ENCODE measurements around the gene DENND5B.
"Not testable (repeated sequence)": the region's sequence is repeated elsewhere in the genome, so short reads cannot be mapped to it uniquely, and the experiment has no call there.

Gene DENND5B

GRCh38 chr12:31494455-31494854 is 96.5 kb downstream of the DENND5B start:
- Mint-ChIP-seq H3K27ac (peak overlapping the region; percentile 76), H3K4me3 (no peak overlapping the region), H3K9me3 (no peaks in the 10 kb centered on the region), H3K36me3 (peaks cover 33% of the 10 kb centered on the region), H3K27me3 (no peaks in the 10 kb centered on the region), H3K4me1 (peaks cover 22% of the 10 kb centered on the region)
- DNase-seq (ENCODE audit: low spot score in 2 of 2) (no peak), ATAC-seq (ENCODE audit: low read depth) (no peak)

- Mint-ChIP-seq H3K9me3 (no peaks in the 10 kb centered on the region), H3K4me3 (no peak overlapping the region), H3K36me3 (peaks cover 37% of the 10 kb centered on the region), H3K4me1 (peaks cover 16% of the 10 kb centered on the region), H3K27me3 (no peaks in the 10 kb centered on the region), H3K27ac (peak overlapping the region; percentile 70)
- ATAC-seq (ENCODE audit: low read depth) (no peak), DNase-seq (ENCODE audit: low spot score in 2 of 2) (no peak)
Observed at GRCh38 chr12:31492599-31493196, 98.2 kb downstream of the DENND5B start.

GRCh38 chr12:31491841-31492598 is 98.9 kb downstream of the DENND5B start:
- Mint-ChIP-seq H3K9me3 (no peaks in the 10 kb centered on the region), H3K4me3 (no peak overlapping the region), H3K36me3 (peaks cover 37% of the 10 kb centered on the region), H3K27ac (peak overlapping the region; percentile 55), H3K4me1 (peaks cover 16% of the 10 kb centered on the region), H3K27me3 (no peaks in the 10 kb centered on the region)
- DNase-seq (ENCODE audit: low spot score in 2 of 2) (no peak), ATAC-seq (ENCODE audit: low read depth) (no peak)

- Mint-ChIP-seq H3K9me3 (no peaks in the 10 kb centered on the region), H3K27me3 (no peaks in the 10 kb centered on the region), H3K36me3 (peaks cover 39% of the 10 kb centered on the region), H3K27ac (no peak overlapping the region), H3K4me3 (no peak overlapping the region), H3K4me1 (peaks cover 19% of the 10 kb centered on the region)
- no peak for ATAC-seq (ENCODE audit: low read depth)
- no peak for DNase-seq (ENCODE audit: low spot score in 2 of 2)
Observed at GRCh38 chr12:31491241-31491794, 99.6 kb downstream of the DENND5B start.

GRCh38 chr12:31488737-31489338 is 102.1 kb downstream of the DENND5B start:
- no peak for DNase-seq (ENCODE audit: low spot score in 2 of 2)
- Mint-ChIP-seq H3K9me3 (no peaks in the 10 kb centered on the region), H3K27ac (no peak overlapping the region), H3K27me3 (no peaks in the 10 kb centered on the region), H3K4me3 (no peak overlapping the region), H3K4me1 (peaks cover 12% of the 10 kb centered on the region), H3K36me3 (peaks cover 30% of the 10 kb centered on the region)
- no peak for ATAC-seq (ENCODE audit: low read depth)

GRCh38 chr12:31485571-31485970 is 105.4 kb downstream of the DENND5B start:
- no peak overlapping the region for H3K4me3 Mint-ChIP-seq
- no peak for ATAC-seq (ENCODE audit: low read depth)
- DNase-seq (ENCODE audit: low spot score in 2 of 2), result no peak
- no peaks in the 10 kb centered on the region for H3K27me3 Mint-ChIP-seq
- H3K27ac Mint-ChIP-seq, result no peak overlapping the region
- peaks cover 2% of the 10 kb centered on the region for H3K9me3 Mint-ChIP-seq
- H3K36me3 Mint-ChIP-seq, result peaks cover 33% of the 10 kb centered on the region
- H3K4me1 Mint-ChIP-seq, result peaks cover 29% of the 10 kb centered on the region

- ATAC-seq (ENCODE audit: low read depth) (no peak), DNase-seq (ENCODE audit: low spot score in 2 of 2) (no peak)
- peaks cover 38% of the 10 kb centered on the region for H3K4me1 Mint-ChIP-seq
- H3K27me3 Mint-ChIP-seq, result no peaks in the 10 kb centered on the region
- no peak overlapping the region for H3K4me3 Mint-ChIP-seq
- H3K27ac Mint-ChIP-seq, result peak overlapping the region; percentile 45
- peaks cover 33% of the 10 kb centered on the region for H3K36me3 Mint-ChIP-seq
- H3K9me3 Mint-ChIP-seq, result peaks cover 2% of the 10 kb centered on the region
Observed at GRCh38 chr12:31482816-31483215, 108.1 kb downstream of the DENND5B start.

- H3K9me3 Mint-ChIP-seq, result peaks cover 2% of the 10 kb centered on the region
- peaks cover 37% of the 10 kb centered on the region for H3K4me1 Mint-ChIP-seq
- H3K4me3 Mint-ChIP-seq, result no peak overlapping the region
- ATAC-seq (ENCODE audit: low read depth) (no peak), DNase-seq (ENCODE audit: low spot score in 2 of 2) (no peak)
- peak overlapping the region; percentile 72 for H3K27ac Mint-ChIP-seq
- H3K36me3 Mint-ChIP-seq, result peaks cover 36% of the 10 kb centered on the region
- H3K27me3 Mint-ChIP-seq, result no peaks in the 10 kb centered on the region
Observed at GRCh38 chr12:31481415-31481814, 109.5 kb downstream of the DENND5B start.

- Mint-ChIP-seq H3K27me3 (no peaks in the 10 kb centered on the region), H3K4me3 (no peak overlapping the region), H3K9me3 (peaks cover 3% of the 10 kb centered on the region), H3K27ac (peak overlapping the region; percentile 79), H3K4me1 (peaks cover 38% of the 10 kb centered on the region), H3K36me3 (peaks cover 39% of the 10 kb centered on the region)
- DNase-seq (ENCODE audit: low spot score in 2 of 2) (no peak), ATAC-seq (ENCODE audit: low read depth) (peak; percentile 62)
Observed at GRCh38 chr12:31479516-31480210, 111.3 kb downstream of the DENND5B start.

GRCh38 chr12:31478898-31479297 is 112.0 kb downstream of the DENND5B start:
- Mint-ChIP-seq H3K9me3 (peaks cover 3% of the 10 kb centered on the region), H3K36me3 (peaks cover 36% of the 10 kb centered on the region), H3K4me3 (no peak overlapping the region), H3K27me3 (no peaks in the 10 kb centered on the region), H3K4me1 (peaks cover 35% of the 10 kb centered on the region), H3K27ac (peak overlapping the region; percentile 79)
- DNase-seq (ENCODE audit: low spot score in 2 of 2), result no peak
- no peak for ATAC-seq (ENCODE audit: low read depth)

- Mint-ChIP-seq H3K27ac (peak overlapping the region; percentile 79), H3K27me3 (no peaks in the 10 kb centered on the region), H3K9me3 (peaks cover 3% of the 10 kb centered on the region), H3K4me1 (peaks cover 35% of the 10 kb centered on the region), H3K4me3 (no peak overlapping the region), H3K36me3 (peaks cover 36% of the 10 kb centered on the region)
- DNase-seq (ENCODE audit: low spot score in 2 of 2) (no peak), ATAC-seq (ENCODE audit: low read depth) (no peak)
Observed at GRCh38 chr12:31478425-31478824, 112.5 kb downstream of the DENND5B start.

- peaks cover 31% of the 10 kb centered on the region for H3K36me3 Mint-ChIP-seq
- no peak for ATAC-seq (ENCODE audit: low read depth)
- H3K27ac Mint-ChIP-seq, result no peak overlapping the region
- peaks cover 1% of the 10 kb centered on the region for H3K9me3 Mint-ChIP-seq
- no peak overlapping the region for H3K4me3 Mint-ChIP-seq
- H3K27me3 Mint-ChIP-seq, result no peaks in the 10 kb centered on the region
- DNase-seq (ENCODE audit: low spot score in 2 of 2), result no peak
- peaks cover 31% of the 10 kb centered on the region for H3K4me1 Mint-ChIP-seq
Observed at GRCh38 chr12:31477687-31478086, 113.2 kb downstream of the DENND5B start.

- no peak overlapping the region for H3K4me3 Mint-ChIP-seq
- H3K36me3 Mint-ChIP-seq, result peaks cover 24% of the 10 kb centered on the region
- H3K27ac Mint-ChIP-seq, result no peak overlapping the region
- no peaks in the 10 kb centered on the region for H3K27me3 Mint-ChIP-seq
- ATAC-seq (ENCODE audit: low read depth) (no peak), DNase-seq (ENCODE audit: low spot score in 2 of 2) (no peak)
- peaks cover 1% of the 10 kb centered on the region for H3K9me3 Mint-ChIP-seq
- peaks cover 22% of the 10 kb centered on the region for H3K4me1 Mint-ChIP-seq
Observed at GRCh38 chr12:31476437-31476836, 114.5 kb downstream of the DENND5B start.

- Mint-ChIP-seq H3K4me3 (peak overlapping the region; percentile 39), H3K4me1 (peaks cover 18% of the 10 kb centered on the region), H3K36me3 (peaks cover 22% of the 10 kb centered on the region)
- H3K27me3 Mint-ChIP-seq; ATAC-seq (ENCODE audit: low read depth); H3K27ac Mint-ChIP-seq; H3K9me3 Mint-ChIP-seq; DNase-seq (ENCODE audit: low spot score in 2 of 2): not testable (repeated sequence)
Observed at GRCh38 chr12:31475610-31476009, 115.3 kb downstream of the DENND5B start.

All from memory B cell (primary cell).